ENCODE data around the gene BBS9. TPM values are rescaled to one million over a fixed set of nuclear protein-coding genes. Genes with fewer than 3 reads are reported as not detected.

The BBS9 gene
- total and polyA plus RNA-seq, 9 of the 15 experiments (the other 6 are each of a cell fraction or from before 2014, with no cell fraction given): 0.77 to 3.3 (median 2.4) TPM

GRCh38 chr7:33411020-33411419 lies 281.7 kb downstream of the BBS9 start:
- in situ Hi-C loops (cut with MboI): no loop called here
- Histone ChIP-seq H3K4me2 (ENCODE audit: insufficient read depth, low read length) (no peak overlapping the region), H2AFZ (ENCODE audit: low read depth, low read length) (no peak overlapping the region), H3K4me1 (replicated peaks in 1 of 2; ENCODE audit: control insufficient read depth in 2 of 2, insufficient read depth in 2 of 2, low read length in 2 of 2) (no peaks in the 10 kb centered on the region), H3K36me3 (ENCODE audit: control insufficient read depth, insufficient read depth, low read length) (no peaks in the 10 kb centered on the region), H3K27me3 (ENCODE audit: control insufficient read depth in 2 of 2, insufficient read depth in 2 of 2, low read length in 2 of 2) (no peaks in the 10 kb centered on the region), H3K9ac (ENCODE audit: insufficient read depth in 1 of 2, low read depth in 2 of 2, low read length in 2 of 2) (no peak overlapping the region), H3K9me1 (ENCODE audit: control insufficient read depth, insufficient read depth, low read length) (no peaks in the 10 kb centered on the region), H3K4me3 (no peak overlapping the region), H4K20me1 (replicated peaks; ENCODE audit: control insufficient read depth, insufficient read depth, low read length) (no peaks in the 10 kb centered on the region), H3K9me3 (replicated peaks; ENCODE audit: control insufficient read depth, insufficient read depth, low read depth, low read length) (no peaks in the 10 kb centered on the region; the same call in 1 of the 2 replicates), H3K27ac (ENCODE audit: extremely low read depth, low read depth, low read length) (no peak overlapping the region), H3K79me2 (ENCODE audit: control insufficient read depth, insufficient read depth, low read length) (no peaks in the 10 kb centered on the region)
- no peak for ATAC-seq
- 0% methylated on average over 3 of the region's 3 CpGs for WGBS (ENCODE audit: insufficient coverage, low coverage, missing lambda C conversion rate)
- no peak for DNase-seq (ENCODE audit: extremely low read depth in 1 of 4, low spot score in 3 of 4)
- FAIRE-seq: no peak
- POLR2A ChIA-PET: interaction anchor here (0.6 kb wide), 1 partner anchor 918 kb away, joined by 3 read pairs; no protein-coding TSS in a partner anchor
- no TSS peak for BruUV-seq (replicated peaks)
- CTCF ChIA-PET (ENCODE audit: low intra/inter-chr PET ratio): no interaction called here
- intact Hi-C loops (cut with micrococcal nuclease): no loop called here
- TF ChIP-seq ZEB2 (IDR thresholded peaks at IDR 0.05): no peak
- TF ChIP-seq HNRNPL (IDR thresholded peaks at IDR 0.05; ENCODE audit: low read depth, low read length): no peak

GRCh38 chr7:33412331-33412730 lies 283.0 kb downstream of the BBS9 start:
- Histone ChIP-seq H3K36me3 (ENCODE audit: control insufficient read depth, insufficient read depth, low read length) (no peaks in the 10 kb centered on the region), H3K9me1 (ENCODE audit: control insufficient read depth, insufficient read depth, low read length) (no peaks in the 10 kb centered on the region), H2AFZ (ENCODE audit: low read depth, low read length) (no peak overlapping the region), H3K79me2 (ENCODE audit: control insufficient read depth, insufficient read depth, low read length) (no peaks in the 10 kb centered on the region), H3K27me3 (ENCODE audit: control insufficient read depth in 2 of 2, insufficient read depth in 2 of 2, low read length in 2 of 2) (no peaks in the 10 kb centered on the region), H3K9ac (ENCODE audit: insufficient read depth in 1 of 2, low read depth in 2 of 2, low read length in 2 of 2) (no peak overlapping the region), H3K4me2 (ENCODE audit: insufficient read depth, low read length) (no peak overlapping the region), H3K27ac (ENCODE audit: extremely low read depth, low read depth, low read length) (no peak overlapping the region), H4K20me1 (replicated peaks; ENCODE audit: control insufficient read depth, insufficient read depth, low read length) (no peaks in the 10 kb centered on the region), H3K4me1 (replicated peaks in 1 of 2; ENCODE audit: control insufficient read depth in 2 of 2, insufficient read depth in 2 of 2, low read length in 2 of 2) (no peaks in the 10 kb centered on the region), H3K9me3 (replicated peaks; ENCODE audit: control insufficient read depth, insufficient read depth, low read depth, low read length) (no peaks in the 10 kb centered on the region; the same call in 1 of the 2 replicates), H3K4me3 (no peak overlapping the region)
- ChIA-PET POLR2A (no interaction called here), CTCF (ENCODE audit: low intra/inter-chr PET ratio) (no interaction called here)
- ATAC-seq (no peak), FAIRE-seq (no peak), DNase-seq (ENCODE audit: extremely low read depth in 1 of 4, low spot score in 3 of 4) (no peak)
- in situ Hi-C loops (cut with MboI): no loop called here
- intact Hi-C loops (cut with micrococcal nuclease): no loop called here
- TF ChIP-seq MLLT1 (IDR thresholded peaks at IDR 0.05) (no peak), SREBF2 (CRISPR knock-in tag; IDR thresholded peaks at IDR 0.05) (no peak), HMG20A (CRISPR knock-in tag; conservative IDR thresholded peaks at IDR 0.05) (no peak), CTCFL (IDR thresholded peaks at IDR 0.05; ENCODE audit: borderline replicate concordance, insufficient read depth, low read depth, low read length, poor library complexity, severe bottlenecking) (no peak), ZZZ3 (IDR thresholded peaks at IDR 0.05) (no peak), GTF2E2 (tag; IDR thresholded peaks at IDR 0.05) (no peak)
- no TSS peak for BruUV-seq (replicated peaks)

Data from K562 (cell line).